ENCODE results near the gene RAB22A.

Gene RAB22A

DNA sequence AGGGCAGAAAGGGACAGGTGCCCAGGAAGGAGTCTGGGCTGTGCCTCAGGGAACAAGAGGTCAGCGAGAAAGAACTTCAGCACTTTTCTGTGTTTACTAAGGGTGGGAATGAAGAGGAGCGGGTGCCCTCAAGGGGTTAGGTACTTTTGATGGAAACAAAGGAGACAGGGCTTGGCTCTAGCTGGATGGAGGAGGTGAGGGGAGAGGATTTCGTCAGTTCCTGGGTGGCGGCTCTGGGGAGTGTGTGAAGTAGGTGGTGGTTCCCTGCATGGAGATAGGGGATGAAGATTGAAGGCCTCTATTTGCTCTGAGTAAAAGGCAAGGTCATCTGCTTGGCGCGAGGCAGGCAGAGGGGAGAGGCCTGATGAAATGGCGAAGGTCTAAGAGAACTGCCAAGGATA is 41.1 kb upstream of the RAB22A start:
- Mint-ChIP-seq H3K36me3 (ENCODE audit: low read depth) (peaks cover 35% of the 10 kb centered on the region), H3K4me3 (no peak overlapping the region), H3K9me3 (peaks cover 3% of the 10 kb centered on the region), H3K4me1 (peaks cover 28% of the 10 kb centered on the region), H3K27me3 (ENCODE audit: low read depth) (no peaks in the 10 kb centered on the region), H3K27ac (peak overlapping the region in 2 of 3 experiments; percentile 1 to 72)
- TF ChIP-seq, protein P1, sequence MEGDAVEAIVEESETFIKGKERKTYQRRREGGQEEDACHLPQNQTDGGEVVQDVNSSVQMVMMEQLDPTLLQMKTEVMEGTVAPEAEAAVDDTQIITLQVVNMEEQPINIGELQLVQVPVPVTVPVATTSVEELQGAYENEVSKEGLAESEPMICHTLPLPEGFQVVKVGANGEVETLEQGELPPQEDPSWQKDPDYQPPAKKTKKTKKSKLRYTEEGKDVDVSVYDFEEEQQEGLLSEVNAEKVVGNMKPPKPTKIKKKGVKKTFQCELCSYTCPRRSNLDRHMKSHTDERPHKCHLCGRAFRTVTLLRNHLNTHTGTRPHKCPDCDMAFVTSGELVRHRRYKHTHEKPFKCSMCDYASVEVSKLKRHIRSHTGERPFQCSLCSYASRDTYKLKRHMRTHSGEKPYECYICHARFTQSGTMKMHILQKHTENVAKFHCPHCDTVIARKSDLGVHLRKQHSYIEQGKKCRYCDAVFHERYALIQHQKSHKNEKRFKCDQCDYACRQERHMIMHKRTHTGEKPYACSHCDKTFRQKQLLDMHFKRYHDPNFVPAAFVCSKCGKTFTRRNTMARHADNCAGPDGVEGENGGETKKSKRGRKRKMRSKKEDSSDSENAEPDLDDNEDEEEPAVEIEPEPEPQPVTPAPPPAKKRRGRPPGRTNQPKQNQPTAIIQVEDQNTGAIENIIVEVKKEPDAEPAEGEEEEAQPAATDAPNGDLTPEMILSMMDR (IDR thresholded peaks at IDR 0.05; ENCODE audit: unreplicated experiment in 3 of 3) = no peak

GRCh38 chr20:58268936-58269619 is 40.4 kb upstream of the RAB22A start:
- Mint-ChIP-seq H3K9me3 (peaks cover 7% of the 10 kb centered on the region), H3K27me3 (ENCODE audit: low read depth) (no peaks in the 10 kb centered on the region), H3K27ac (peak overlapping the region in 2 of 3 experiments; percentile 1 to 72), H3K4me1 (peaks cover 28% of the 10 kb centered on the region), H3K36me3 (ENCODE audit: low read depth) (peaks cover 42% of the 10 kb centered on the region), H3K4me3 (no peak overlapping the region)
- TF ChIP-seq, protein P1 (IDR thresholded peaks at IDR 0.05; ENCODE audit: unreplicated experiment in 3 of 3) = no peak

- peaks cover 28% of the 10 kb centered on the region for H3K4me1 Mint-ChIP-seq
- H3K4me3 Mint-ChIP-seq = peak overlapping the region in 1 of 3 experiments; percentile 31
- TF ChIP-seq, protein P1 (IDR thresholded peaks at IDR 0.05; ENCODE audit: unreplicated experiment in 3 of 3) = no peak
- H3K36me3 Mint-ChIP-seq (ENCODE audit: low read depth) = peaks cover 56% of the 10 kb centered on the region
- peak overlapping the region; percentile 74 to 95 (median 80) for H3K27ac Mint-ChIP-seq
- peaks cover 17% of the 10 kb centered on the region for H3K9me3 Mint-ChIP-seq
- H3K27me3 Mint-ChIP-seq (ENCODE audit: low read depth) = no peaks in the 10 kb centered on the region
Measured at GRCh38 chr20:58271606-58272351, 37.7 kb upstream of the RAB22A start.

DNA sequence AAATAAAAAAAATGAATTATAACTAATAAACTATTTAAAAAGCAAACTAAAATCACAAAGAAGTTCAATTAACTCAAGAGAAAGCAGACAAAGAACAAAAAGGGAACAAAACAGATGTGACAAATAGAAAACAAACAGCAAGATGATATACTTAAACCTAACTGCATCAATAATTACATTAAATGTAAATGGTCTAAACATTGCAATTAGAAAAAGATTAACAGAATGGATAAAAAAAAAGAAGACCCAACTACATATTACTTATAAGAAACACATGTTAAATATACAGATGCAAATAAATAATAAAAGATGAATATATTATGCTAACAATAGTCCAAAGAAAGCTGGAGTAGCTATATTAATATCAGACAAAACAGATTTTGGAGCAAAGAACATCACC is 35.1 kb upstream of the RAB22A start:
- H3K4me3 Mint-ChIP-seq = no peak overlapping the region
- TF ChIP-seq, protein P1 (IDR thresholded peaks at IDR 0.05; ENCODE audit: unreplicated experiment in 3 of 3) = no peak
- H3K36me3 Mint-ChIP-seq (ENCODE audit: low read depth) = peaks cover 44% of the 10 kb centered on the region
- H3K27ac Mint-ChIP-seq = no peak overlapping the region
- peaks cover 17% of the 10 kb centered on the region for H3K9me3 Mint-ChIP-seq
- H3K4me1 Mint-ChIP-seq = peaks cover 32% of the 10 kb centered on the region
- H3K27me3 Mint-ChIP-seq (ENCODE audit: low read depth) = no peaks in the 10 kb centered on the region

- TF ChIP-seq, protein P1 (IDR thresholded peaks at IDR 0.05; ENCODE audit: unreplicated experiment in 3 of 3) = no peak
- H3K27ac Mint-ChIP-seq = peak overlapping the region; percentile 63 to 90 (median 84)
- H3K4me1 Mint-ChIP-seq = peaks cover 16% of the 10 kb centered on the region
- peaks cover 17% of the 10 kb centered on the region for H3K9me3 Mint-ChIP-seq
- H3K36me3 Mint-ChIP-seq (ENCODE audit: low read depth) = peaks cover 38% of the 10 kb centered on the region
- no peaks in the 10 kb centered on the region for H3K27me3 Mint-ChIP-seq (ENCODE audit: low read depth)
- H3K4me3 Mint-ChIP-seq = no peak overlapping the region
Measured at GRCh38 chr20:58277107-58277506, 32.4 kb upstream of the RAB22A start.

Data from nephron (organoid).